ENCODE results near the gene CSGALNACT2.

CSGALNACT2 gene

DNA sequence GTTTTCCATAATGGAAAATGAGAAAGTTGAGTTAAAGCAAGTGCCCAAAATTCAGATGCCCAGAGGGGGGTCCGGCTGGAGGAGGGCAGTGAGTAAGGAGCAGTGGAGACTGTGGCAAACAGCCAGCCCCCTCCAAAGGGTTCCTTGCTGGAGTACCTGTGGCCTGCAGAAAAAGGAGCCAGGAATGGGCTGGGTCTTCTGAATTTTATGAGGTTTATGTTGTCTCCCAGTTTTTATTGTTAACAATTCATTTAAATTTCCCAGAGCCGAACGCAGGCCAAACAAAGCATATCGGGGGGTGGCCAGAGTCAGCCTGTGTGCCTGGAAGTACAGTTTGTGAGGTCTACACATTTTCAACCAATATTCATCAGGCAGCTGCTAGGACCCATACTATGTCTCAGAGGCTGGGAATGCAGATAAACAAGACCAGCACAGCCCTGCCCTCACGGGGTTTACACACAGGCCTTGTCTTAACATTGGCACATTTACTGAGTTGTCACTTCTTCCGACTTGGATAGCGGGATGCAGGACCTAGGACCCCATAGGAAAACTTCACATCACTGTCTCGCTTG, 12.9 kb upstream of the CSGALNACT2 start:
- TF ChIP-seq, protein P1, sequence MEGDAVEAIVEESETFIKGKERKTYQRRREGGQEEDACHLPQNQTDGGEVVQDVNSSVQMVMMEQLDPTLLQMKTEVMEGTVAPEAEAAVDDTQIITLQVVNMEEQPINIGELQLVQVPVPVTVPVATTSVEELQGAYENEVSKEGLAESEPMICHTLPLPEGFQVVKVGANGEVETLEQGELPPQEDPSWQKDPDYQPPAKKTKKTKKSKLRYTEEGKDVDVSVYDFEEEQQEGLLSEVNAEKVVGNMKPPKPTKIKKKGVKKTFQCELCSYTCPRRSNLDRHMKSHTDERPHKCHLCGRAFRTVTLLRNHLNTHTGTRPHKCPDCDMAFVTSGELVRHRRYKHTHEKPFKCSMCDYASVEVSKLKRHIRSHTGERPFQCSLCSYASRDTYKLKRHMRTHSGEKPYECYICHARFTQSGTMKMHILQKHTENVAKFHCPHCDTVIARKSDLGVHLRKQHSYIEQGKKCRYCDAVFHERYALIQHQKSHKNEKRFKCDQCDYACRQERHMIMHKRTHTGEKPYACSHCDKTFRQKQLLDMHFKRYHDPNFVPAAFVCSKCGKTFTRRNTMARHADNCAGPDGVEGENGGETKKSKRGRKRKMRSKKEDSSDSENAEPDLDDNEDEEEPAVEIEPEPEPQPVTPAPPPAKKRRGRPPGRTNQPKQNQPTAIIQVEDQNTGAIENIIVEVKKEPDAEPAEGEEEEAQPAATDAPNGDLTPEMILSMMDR (IDR thresholded peaks at IDR 0.05; ENCODE audit: insufficient read depth, low read depth, low read length, missing control alignments): no peak
- DNase-seq (ENCODE audit: low read depth): peak; percentile 8
- H3K4me3 ChIP-seq (ENCODE audit: low read length): no peak overlapping the region

DNA sequence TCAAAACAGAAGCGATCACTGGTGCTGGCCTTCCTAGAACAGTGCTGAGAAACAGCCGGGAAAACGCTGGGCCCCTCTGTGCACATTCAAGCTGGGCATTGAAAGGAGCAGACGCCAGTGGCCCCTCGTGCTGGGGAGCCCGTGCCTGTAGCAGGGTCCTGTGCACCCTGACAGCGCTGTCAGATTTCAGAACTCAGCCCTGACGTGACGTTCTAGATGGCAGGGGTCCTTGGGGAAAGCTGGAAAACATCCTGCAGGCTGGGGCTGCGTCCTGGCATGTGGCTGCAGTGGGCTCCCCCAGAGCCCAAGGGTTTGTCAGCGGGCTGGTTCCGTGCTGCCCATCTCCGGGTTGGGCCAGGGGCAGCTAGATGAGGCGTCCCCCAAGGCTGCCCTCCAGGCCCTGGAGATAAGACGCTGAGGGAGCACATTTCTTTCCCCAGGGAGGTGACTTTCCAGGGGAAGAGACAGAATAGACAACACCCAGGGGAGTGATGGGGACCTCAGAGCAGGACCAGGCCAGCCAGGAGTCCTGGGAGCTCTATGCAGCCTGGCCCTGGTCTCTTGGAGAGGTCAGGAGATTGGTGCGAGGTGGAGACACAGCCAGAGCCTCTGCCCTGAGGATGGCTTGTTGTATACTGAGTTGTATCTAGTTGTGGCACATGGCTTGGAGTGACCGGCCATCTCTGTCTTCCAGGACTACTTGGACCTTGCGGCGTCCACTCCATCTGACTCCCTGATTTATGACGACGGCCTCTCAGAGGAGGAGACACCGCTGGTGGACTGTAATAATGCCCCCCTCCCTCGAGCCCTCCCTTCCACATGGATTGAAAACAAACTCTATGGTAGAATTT, 12.1 kb upstream of the CSGALNACT2 start:
- H3K4me3 ChIP-seq (ENCODE audit: low read length): no peak overlapping the region
- TF ChIP-seq, protein P1 (IDR thresholded peaks at IDR 0.05; ENCODE audit: insufficient read depth, low read depth, low read length, missing control alignments): no peak
- no peak for DNase-seq (ENCODE audit: low read depth)

GRCh38 chr10:43126759-43127424, 11.4 kb upstream of the CSGALNACT2 start:
- H3K4me3 ChIP-seq (ENCODE audit: low read length): no peak overlapping the region
- DNase-seq (ENCODE audit: low read depth): no peak
- TF ChIP-seq, protein P1 (IDR thresholded peaks at IDR 0.05; ENCODE audit: insufficient read depth, low read depth, low read length, missing control alignments): no peak

GRCh38 chr10:43127442-43127841, 10.8 kb upstream of the CSGALNACT2 start:
- peak; percentile 10 for DNase-seq (ENCODE audit: low read depth)
- H3K4me3 ChIP-seq (ENCODE audit: low read length): no peak overlapping the region
- TF ChIP-seq, protein P1 (IDR thresholded peaks at IDR 0.05; ENCODE audit: insufficient read depth, low read depth, low read length, missing control alignments): no peak

DNA sequence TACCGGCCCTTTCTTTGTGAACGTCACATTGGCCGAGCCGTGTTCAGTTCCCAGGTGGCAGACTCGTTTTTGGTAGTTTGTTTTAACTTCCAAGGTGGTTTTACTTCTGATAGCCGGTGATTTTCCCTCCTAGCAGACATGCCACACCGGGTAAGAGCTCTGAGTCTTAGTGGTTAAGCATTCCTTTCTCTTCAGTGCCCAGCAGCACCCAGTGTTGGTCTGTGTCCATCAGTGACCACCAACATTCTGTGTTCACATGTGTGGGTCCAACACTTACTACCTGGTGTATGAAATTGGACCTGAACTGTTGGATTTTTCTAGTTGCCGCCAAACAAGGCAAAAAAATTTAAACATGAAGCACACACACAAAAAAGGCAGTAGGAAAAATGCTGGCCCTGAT, 9.9 kb upstream of the CSGALNACT2 start:
- no peak for DNase-seq (ENCODE audit: low read depth)
- TF ChIP-seq, protein P1 (IDR thresholded peaks at IDR 0.05; ENCODE audit: insufficient read depth, low read depth, low read length, missing control alignments): no peak
- H3K4me3 ChIP-seq (ENCODE audit: low read length): no peak overlapping the region

- TF ChIP-seq, protein P1 (IDR thresholded peaks at IDR 0.05; ENCODE audit: insufficient read depth, low read depth, low read length, missing control alignments): no peak
- no peak overlapping the region for H3K4me3 ChIP-seq (ENCODE audit: low read length)
- DNase-seq (ENCODE audit: low read depth): peak; percentile 72
Measured at GRCh38 chr10:43128958-43129706, 9.1 kb upstream of the CSGALNACT2 start.
